Psoas muscle (tissue), 8 donors: ENCODE measurements around the gene ALG10B. TPM values are rescaled to one million over a fixed set of nuclear protein-coding genes. Genes with fewer than 3 reads are reported as not detected.

Source experiments
- ATAC-seq, 4 donors: fragments of 200-7000 bp; cut with Tn5 transposase; one replicate each; pipeline ENCODE4 v1.9.1; 2020; ENCODE audit warnings: moderate library complexity in 3 of 4, mild to moderate bottlenecking in 2 of 4
- DNase-seq, 2 donors: peaks; one replicate each; pipeline ENCODE4 v3.0.0-alpha.2; 2020
- H3K27ac ChIP-seq: fragments of 200-600 bp; one replicate; pipeline ENCODE4 v1.8.0; 2022
- H3K27me3 ChIP-seq, 3 donors: fragments of 200-600 bp in 1 of 3; one replicate each; pipeline versions ENCODE4 v1.6.1 to v1.8.0; 2013 to 2022; ENCODE audit warnings: low read length in 2 of 3, mild to moderate bottlenecking in 2 of 3, moderate library complexity in 1 of 3; ENCODE audit not compliant: insufficient read depth in 3 of 3
- H3K36me3 ChIP-seq, 2 donors: fragments of 200-600 bp in 1 of 2; one replicate each; pipeline versions ENCODE4 v1.6.1 to v1.8.0; 2013 to 2022; ENCODE audit warnings: low read depth in 1 of 2, mild to moderate bottlenecking in 1 of 2, moderate library complexity in 1 of 2; ENCODE audit not compliant: insufficient read depth in 1 of 2
- H3K4me1 ChIP-seq: fragments of 200-600 bp; one replicate; pipeline ENCODE4 v1.8.0; 2022
- H3K4me3 ChIP-seq: fragments of 200-600 bp; one replicate; pipeline ENCODE4 v1.8.0; 2022; ENCODE audit warnings: mild to moderate bottlenecking
- H3K9me3 ChIP-seq: fragments of 200-600 bp; one replicate; pipeline ENCODE4 v1.8.0; 2022
- intact Hi-C, 2 donors: fragments of 100-400 bp; cut with DNase I; formaldehyde crosslinking; loops; one replicate each; pipeline versions ENCODE4 v1.11.0 to v1.14.2; 2022
- polyA plus RNA-seq, 3 donors: library from polyadenylated mRNA; stranded (reverse); fragments of 200-250 nt; gene quantifications; one replicate each; pipeline ENCODE4 v1.2.3, GENCODE V29; 2013
- total RNA-seq, 4 donors: library from RNA; stranded (reverse); fragmentation: NEBNext Ultra II Directional in 2 of 4; extraction: Animal tissue kit (Norgen Biotek cat#: 25700) in 2 of 4; gene quantifications; one replicate each; pipeline versions ENCODE4 v1.2.1 to v1.2.4, GENCODE V29; 2021 to 2023
- TF ChIP-seq, protein P1 (sequence below): fragments of 200-600 bp; IDR thresholded peaks from one replicate; pipeline ENCODE4 v1.8.0; 2022; ENCODE audit warnings: antibody characterized with exemption
- donor health status: healthy with polysubstance abuse.
- donor health status: DM: no; HTN: no; CAD: no; lungs with moderate emphysema.
- donor health status: Bipolar disorder and iron deficiency.
- donor health status: healthy.
- donor health status: DM: yes; HTN: yes; CAD: no.
- donor health status: DM: no; HTN: no; CAD: no.
- donor health status: DM: no; HTN: no; CAD: no.
- donor health status: DM: yes; HTN: yes; CAD: no.

Gene ALG10B
- total and polyA plus RNA-seq, 7 donors, result 0.68 to 5.1 (median 2.7) TPM

DNA sequence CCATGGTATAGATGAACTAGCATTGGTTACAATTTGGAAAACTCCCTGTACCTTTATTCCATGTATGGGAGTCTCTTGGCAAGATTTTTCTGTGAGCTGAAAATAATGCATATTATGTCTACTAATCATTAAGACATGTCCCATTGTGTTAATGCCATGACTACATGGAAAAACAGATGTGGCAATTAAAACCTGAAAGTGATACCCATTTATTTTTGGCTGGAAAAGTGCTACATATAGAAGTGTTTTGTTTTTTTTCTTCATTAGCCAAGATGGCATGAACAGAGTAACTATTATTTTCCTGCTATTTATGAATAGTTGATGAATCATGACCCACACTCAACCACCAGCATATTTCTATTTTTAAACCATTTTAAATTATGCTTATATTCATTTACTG, 58.2 kb downstream of the ALG10B start:
- intact Hi-C loops, result no loop called here
- H3K9me3 ChIP-seq, result no peaks in the 10 kb centered on the region
- ATAC-seq (no peak), DNase-seq (no peak)
- no peaks in the 10 kb centered on the region for H3K36me3 ChIP-seq
- no peak overlapping the region for H3K27ac ChIP-seq
- no peak overlapping the region for H3K4me3 ChIP-seq
- H3K4me1 ChIP-seq, result no peaks in the 10 kb centered on the region
- TF ChIP-seq, protein P1, sequence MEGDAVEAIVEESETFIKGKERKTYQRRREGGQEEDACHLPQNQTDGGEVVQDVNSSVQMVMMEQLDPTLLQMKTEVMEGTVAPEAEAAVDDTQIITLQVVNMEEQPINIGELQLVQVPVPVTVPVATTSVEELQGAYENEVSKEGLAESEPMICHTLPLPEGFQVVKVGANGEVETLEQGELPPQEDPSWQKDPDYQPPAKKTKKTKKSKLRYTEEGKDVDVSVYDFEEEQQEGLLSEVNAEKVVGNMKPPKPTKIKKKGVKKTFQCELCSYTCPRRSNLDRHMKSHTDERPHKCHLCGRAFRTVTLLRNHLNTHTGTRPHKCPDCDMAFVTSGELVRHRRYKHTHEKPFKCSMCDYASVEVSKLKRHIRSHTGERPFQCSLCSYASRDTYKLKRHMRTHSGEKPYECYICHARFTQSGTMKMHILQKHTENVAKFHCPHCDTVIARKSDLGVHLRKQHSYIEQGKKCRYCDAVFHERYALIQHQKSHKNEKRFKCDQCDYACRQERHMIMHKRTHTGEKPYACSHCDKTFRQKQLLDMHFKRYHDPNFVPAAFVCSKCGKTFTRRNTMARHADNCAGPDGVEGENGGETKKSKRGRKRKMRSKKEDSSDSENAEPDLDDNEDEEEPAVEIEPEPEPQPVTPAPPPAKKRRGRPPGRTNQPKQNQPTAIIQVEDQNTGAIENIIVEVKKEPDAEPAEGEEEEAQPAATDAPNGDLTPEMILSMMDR, result no peak
- H3K27me3 ChIP-seq, result no peaks in the 10 kb centered on the region
